Activated CD4-positive, alpha-beta memory T cell treated with anti-CD3 and anti-CD28 coated beads, Interleukin-2, amount 10 ng/mL, durations not matched to agents 7 days and 5 days (primary cell): Measurements from ENCODE around the gene MOCOS. TPM values are rescaled to one million over a fixed set of nuclear protein-coding genes. Genes with fewer than 3 reads are reported as not detected.

Experiments
- CTCF ChIA-PET: fragments of 350-600 bp; sonication (Branson Sonifier 250); formaldehyde crosslinking; loops from one replicate; lab custom pipeline; 2021; ENCODE audit warnings: antibody characterized with exemption, inconsistent platforms; lab: Charles Lee
- POLR2A ChIA-PET: fragments of 350-600 bp; sonication (Branson Sonifier 250); formaldehyde crosslinking; loops from one replicate; lab custom pipeline; 2021; ENCODE audit warnings: antibody characterized with exemption; lab: Charles Lee
- DNase-seq: peaks from one replicate; pipeline ENCODE4 v3.0.0-alpha.2; 2020
- H3K27ac Mint-ChIP-seq: one replicate; pipeline ENCODE4 v1.8.0; 2021; ENCODE audit warnings: mild to moderate bottlenecking, mixed read lengths
- H3K27me3 Mint-ChIP-seq: one replicate; pipeline ENCODE4 v1.8.0; 2021; ENCODE audit warnings: mixed read lengths
- H3K36me3 Mint-ChIP-seq: one replicate; pipeline ENCODE4 v1.8.0; 2021; ENCODE audit warnings: low read depth, mixed read lengths
- H3K4me1 Mint-ChIP-seq: one replicate; pipeline ENCODE4 v1.8.0; 2021; ENCODE audit warnings: mixed read lengths
- H3K4me3 Mint-ChIP-seq: one replicate; pipeline ENCODE4 v1.8.0; 2021; ENCODE audit warnings: mild to moderate bottlenecking, mixed read lengths
- H3K9me3 Mint-ChIP-seq: one replicate; pipeline ENCODE4 v1.8.0; 2021; ENCODE audit warnings: mixed read lengths
- total RNA-seq, 2 experiments: library from RNA; stranded (reverse); gene quantifications; one replicate each; pipeline ENCODE4 v1.2.3, GENCODE V29; 2021

Gene MOCOS
- total RNA-seq, 2 experiments from 2014 or later: 0.15 to 0.25 TPM

DNA sequence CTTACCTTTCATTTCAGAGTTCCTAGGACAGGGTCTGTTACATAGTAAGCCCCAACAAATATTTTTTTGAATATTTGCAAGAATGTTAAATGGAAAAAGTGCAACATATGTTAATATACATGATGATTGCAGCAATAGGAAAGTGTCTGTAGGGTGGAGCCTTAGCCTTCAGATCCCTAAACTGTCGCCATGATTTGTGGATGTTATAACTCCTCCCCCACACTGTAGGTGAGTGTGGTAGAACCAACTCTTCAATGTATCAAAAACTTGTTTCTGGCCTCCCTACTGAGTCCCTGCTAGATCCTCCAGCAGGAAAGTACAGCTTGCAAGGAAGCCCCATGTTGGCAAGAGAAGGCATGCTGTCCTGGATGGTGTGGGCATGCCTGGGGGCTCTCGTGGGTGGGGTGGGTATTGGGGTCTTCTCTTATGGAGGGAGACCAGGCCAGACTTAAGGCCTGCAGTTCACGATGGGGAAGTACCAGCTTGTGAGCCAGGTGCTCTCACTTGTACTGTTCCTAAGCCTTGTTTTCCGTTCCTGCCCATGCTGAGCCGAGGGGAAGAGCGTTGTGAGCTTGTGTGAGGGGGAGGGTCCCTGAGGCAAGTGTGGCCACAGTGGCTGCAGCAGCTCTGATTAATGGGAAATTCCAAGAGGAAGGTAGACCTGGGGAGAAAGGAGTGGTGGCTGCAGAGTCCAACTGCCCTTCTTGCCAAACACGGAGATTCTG, 121.6 kb downstream of the MOCOS start:
- CTCF ChIA-PET: no interaction called here
- POLR2A ChIA-PET: no interaction called here
- Mint-ChIP-seq H3K4me1 (no peaks in the 10 kb centered on the region), H3K36me3 (no peaks in the 10 kb centered on the region), H3K27me3 (peaks cover 27% of the 10 kb centered on the region), H3K27ac (no peak overlapping the region), H3K9me3 (no peaks in the 10 kb centered on the region), H3K4me3 (no peak overlapping the region)
- DNase-seq: no peak

DNA sequence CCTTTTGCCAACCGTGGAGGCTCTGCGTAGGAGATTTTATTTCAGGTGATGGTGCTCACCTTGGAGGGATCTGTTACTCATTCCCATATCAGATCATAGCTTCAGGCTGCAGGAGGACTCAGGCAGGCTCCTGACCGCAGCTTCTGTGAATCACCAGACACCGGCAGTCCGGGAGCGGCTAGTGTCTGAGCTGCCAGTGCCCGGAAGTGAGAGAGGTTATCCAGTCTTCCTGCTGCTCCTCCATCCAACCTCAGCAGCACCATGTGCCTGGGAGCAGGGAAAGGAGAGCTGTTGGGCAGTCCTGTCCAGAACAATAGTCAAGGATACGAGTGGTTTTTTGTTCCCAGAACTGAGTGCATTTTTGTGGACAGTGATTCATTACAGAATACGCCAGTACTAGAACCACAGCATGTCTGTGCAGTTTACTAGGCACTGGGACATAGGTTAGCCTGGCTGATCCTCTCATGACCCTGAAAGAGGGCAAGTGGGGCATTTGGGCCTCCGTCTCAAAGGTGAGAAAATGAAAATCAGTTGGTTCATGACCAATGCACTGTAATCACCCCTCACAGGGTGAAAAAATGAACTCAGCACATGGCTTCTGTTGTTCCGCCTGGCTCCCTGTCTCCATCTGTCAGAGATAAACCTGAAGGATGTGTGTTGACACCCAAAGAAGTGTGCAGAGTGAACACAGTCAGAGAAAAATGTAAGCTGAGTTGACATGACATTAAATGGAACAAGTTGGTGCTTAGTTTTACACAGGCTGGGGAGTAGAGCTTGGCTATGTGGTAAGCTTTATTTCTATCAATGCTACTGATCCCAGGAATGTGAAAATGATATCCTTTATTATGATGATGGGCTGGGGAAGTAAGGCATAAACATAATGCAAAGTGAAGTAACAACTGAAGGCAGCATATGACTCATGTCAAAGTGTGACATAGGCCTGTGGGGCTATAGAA, 122.4 kb downstream of the MOCOS start:
- ChIA-PET POLR2A (no interaction called here), CTCF (no interaction called here)
- Mint-ChIP-seq H3K27ac (no peak overlapping the region), H3K27me3 (peaks cover 26% of the 10 kb centered on the region), H3K36me3 (no peaks in the 10 kb centered on the region), H3K9me3 (no peaks in the 10 kb centered on the region), H3K4me1 (no peaks in the 10 kb centered on the region), H3K4me3 (no peak overlapping the region)
- DNase-seq: no peak

DNA sequence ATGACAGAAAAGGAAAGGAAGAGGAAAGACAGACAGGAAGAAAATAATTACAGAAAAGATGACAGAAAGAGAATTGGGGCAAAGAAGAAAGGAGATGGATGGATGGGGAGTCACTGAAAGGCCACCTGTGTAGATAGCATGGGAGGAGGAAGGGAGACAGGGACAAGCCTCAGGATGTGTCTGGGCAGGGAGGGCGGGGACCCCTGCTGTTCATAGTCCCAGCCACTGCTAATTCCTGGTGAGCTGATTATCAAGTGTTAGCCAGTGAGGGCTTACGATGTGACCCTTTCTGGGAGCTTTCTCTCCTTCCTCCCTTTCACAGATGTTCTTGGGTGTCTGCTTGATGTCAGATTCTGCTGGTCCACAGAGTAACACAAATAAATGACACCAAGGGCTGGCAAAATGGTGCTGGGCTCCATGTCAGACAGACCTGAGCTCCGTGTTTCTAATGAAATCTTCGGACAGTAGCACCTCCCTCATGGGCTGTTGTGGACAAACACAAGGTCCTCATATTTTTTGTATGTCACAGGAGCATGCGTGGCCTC, 123.8 kb downstream of the MOCOS start:
- POLR2A ChIA-PET: no interaction called here
- DNase-seq: no peak
- Mint-ChIP-seq H3K9me3 (no peaks in the 10 kb centered on the region), H3K4me1 (no peaks in the 10 kb centered on the region), H3K4me3 (no peak overlapping the region), H3K36me3 (no peaks in the 10 kb centered on the region), H3K27ac (no peak overlapping the region), H3K27me3 (peaks cover 20% of the 10 kb centered on the region)
- CTCF ChIA-PET: no interaction called here

DNA sequence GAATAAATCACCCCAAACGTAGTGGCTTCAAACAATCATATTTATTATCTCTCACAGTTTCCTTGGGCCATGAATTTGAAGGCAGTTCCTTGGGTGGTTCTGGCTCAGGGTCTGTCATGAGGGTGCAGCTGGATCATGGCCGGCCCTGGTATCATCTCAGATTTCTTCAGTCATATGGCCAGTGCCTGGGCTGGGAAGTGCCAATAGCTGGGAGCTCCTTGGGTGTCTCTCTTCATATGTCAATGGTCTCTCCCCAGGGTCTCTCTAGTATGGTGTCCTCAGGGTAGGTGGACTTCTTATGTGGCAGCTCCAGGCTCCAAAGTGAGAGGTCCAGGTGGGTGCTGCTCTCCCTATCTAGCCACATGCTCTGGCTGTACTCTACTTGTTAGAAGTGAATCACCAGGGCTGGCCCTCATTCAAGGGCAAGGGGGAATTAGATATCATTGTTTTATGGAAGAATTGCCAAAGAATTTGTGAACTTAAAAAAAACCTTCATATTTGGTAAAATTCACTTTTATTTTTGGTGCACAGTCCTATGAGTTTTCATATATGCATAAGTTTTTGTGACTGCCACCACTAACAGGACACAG, 125.6 kb downstream of the MOCOS start:
- Mint-ChIP-seq H3K27me3 (peaks cover 20% of the 10 kb centered on the region), H3K27ac (no peak overlapping the region), H3K4me3 (no peak overlapping the region), H3K9me3 (no peaks in the 10 kb centered on the region), H3K4me1 (no peaks in the 10 kb centered on the region), H3K36me3 (no peaks in the 10 kb centered on the region)
- POLR2A ChIA-PET: no interaction called here
- no peak for DNase-seq
- CTCF ChIA-PET: no interaction called here

DNA sequence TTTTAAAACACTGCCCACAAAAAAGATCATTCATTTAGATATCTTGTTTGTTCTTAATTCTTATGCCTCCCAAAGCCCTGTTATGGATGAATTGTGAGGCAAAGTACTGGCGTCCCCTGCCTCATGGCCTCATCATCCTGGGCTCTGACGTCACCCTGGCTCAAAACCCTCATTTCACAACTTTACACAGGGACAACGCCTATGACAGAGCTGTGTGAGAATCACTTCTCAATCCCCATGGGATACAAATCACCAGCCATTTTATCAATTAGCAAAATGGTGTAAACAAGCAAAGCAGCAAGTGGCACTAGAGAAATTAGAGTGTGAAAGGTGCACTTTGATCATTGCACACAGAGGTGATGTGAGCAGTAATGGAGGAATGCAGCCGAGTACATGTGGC, 126.8 kb downstream of the MOCOS start:
- ChIA-PET POLR2A (no interaction called here), CTCF (no interaction called here)
- Mint-ChIP-seq H3K4me3 (no peak overlapping the region), H3K36me3 (no peaks in the 10 kb centered on the region), H3K27me3 (peaks cover 16% of the 10 kb centered on the region), H3K9me3 (peaks cover 6% of the 10 kb centered on the region), H3K27ac (no peak overlapping the region), H3K4me1 (no peaks in the 10 kb centered on the region)
- DNase-seq: no peak

DNA sequence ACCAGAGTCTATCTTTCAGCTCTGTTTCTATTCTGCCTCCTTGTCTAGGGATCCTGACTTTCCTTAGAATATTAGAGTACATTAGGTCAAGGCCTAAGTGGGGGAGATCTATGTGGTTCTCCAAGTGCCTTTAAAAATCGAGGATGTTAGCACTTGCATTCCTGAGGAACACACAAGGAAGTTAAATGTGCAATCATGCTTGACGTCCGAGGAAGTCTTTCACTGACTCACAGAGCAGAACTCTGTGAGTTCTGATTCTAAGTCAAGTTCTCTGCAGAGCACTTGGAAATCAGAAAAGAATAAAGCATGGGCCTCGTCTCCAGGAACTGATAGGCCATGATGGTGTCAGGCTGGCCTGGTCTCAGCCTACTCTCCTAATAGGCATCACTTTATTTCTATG, 127.5 kb downstream of the MOCOS start:
- H3K4me1 Mint-ChIP-seq: no peaks in the 10 kb centered on the region
- ChIA-PET CTCF (no interaction called here), POLR2A (no interaction called here)

DNA sequence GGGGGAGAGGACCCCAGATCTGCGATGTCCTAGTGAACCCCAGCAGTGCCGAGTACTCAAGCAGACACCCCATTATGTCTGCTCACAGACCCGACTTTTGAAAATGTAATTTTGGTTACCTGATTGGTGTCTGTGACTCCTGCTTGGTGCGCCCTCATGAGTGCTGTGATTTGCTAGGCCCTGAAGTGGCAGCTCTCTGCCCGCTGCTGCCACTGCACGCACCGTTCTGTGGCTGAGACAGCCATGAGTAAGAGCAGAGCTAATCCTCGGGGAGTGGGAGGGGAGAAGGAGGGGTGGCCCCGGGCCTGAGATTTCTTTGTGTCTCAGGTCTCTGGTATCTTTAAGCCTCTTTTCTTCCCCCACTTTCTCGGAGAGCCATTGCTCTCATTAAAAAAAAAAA, 128.4 kb downstream of the MOCOS start:
- no peaks in the 10 kb centered on the region for H3K36me3 Mint-ChIP-seq
- H3K27me3 Mint-ChIP-seq: peaks cover 13% of the 10 kb centered on the region

More for the DNA sequence above, 127.5 kb downstream of the MOCOS start:
- no peak overlapping the region for H3K4me3 Mint-ChIP-seq
- H3K27ac Mint-ChIP-seq: no peak overlapping the region
- no peak for DNase-seq
- no peaks in the 10 kb centered on the region for H3K36me3 Mint-ChIP-seq
- peaks cover 6% of the 10 kb centered on the region for H3K9me3 Mint-ChIP-seq
- H3K27me3 Mint-ChIP-seq: peaks cover 14% of the 10 kb centered on the region

DNA sequence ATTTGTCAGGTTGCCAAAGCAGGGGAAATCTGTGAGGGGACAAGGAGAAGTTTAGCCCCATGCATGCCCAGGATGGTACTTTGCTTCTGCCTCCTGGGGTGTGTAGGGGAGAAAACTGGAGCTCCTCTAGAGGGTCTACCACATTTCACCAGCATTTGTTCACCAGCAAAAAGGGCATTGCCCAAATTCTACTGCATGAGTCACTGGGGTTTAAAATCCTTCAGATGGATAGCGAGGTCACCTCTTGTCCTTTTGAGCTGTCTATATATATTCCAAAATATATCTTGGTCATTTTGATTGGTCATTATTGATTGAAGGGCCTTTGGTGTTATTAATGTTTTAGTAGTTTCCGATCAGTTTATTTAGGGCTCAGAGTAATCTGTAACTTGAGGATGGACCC, 128.9 kb downstream of the MOCOS start:
- no peak overlapping the region for H3K27ac Mint-ChIP-seq
- POLR2A ChIA-PET: no interaction called here
- CTCF ChIA-PET: no interaction called here

More for the DNA sequence above, 128.4 kb downstream of the MOCOS start:
- Mint-ChIP-seq H3K4me3 (no peak overlapping the region), H3K9me3 (peaks cover 6% of the 10 kb centered on the region), H3K4me1 (no peaks in the 10 kb centered on the region), H3K27ac (no peak overlapping the region)
- CTCF ChIA-PET: no interaction called here
- no peak for DNase-seq
- POLR2A ChIA-PET: no interaction called here

More for the DNA sequence above, 128.9 kb downstream of the MOCOS start:
- H3K27me3 Mint-ChIP-seq: peaks cover 11% of the 10 kb centered on the region
- no peaks in the 10 kb centered on the region for H3K36me3 Mint-ChIP-seq
- H3K4me3 Mint-ChIP-seq: no peak overlapping the region
- no peaks in the 10 kb centered on the region for H3K4me1 Mint-ChIP-seq
- no peak for DNase-seq
- peaks cover 6% of the 10 kb centered on the region for H3K9me3 Mint-ChIP-seq

Other genes with a start within 250 kb of the MOCOS start
- gene RPRD1A, start 119.9 kb upstream of the MOCOS start, total RNA-seq: 10 to 100 TPM; 25.1 to 27.6 TPM
- gene SLC39A6, start 58.2 kb upstream of the MOCOS start, total RNA-seq: 10 to 100 TPM; 22.9 to 24.8 TPM
- 10 to 100 TPM; 54.5 to 60.1 TPM for gene ELP2, start 57.6 kb upstream of the MOCOS start, total RNA-seq
- gene FHOD3, start 110.2 kb downstream of the MOCOS start, total RNA-seq: not detected